ENCODE results near the gene ARHGAP6.

ARHGAP6 gene

DNA sequence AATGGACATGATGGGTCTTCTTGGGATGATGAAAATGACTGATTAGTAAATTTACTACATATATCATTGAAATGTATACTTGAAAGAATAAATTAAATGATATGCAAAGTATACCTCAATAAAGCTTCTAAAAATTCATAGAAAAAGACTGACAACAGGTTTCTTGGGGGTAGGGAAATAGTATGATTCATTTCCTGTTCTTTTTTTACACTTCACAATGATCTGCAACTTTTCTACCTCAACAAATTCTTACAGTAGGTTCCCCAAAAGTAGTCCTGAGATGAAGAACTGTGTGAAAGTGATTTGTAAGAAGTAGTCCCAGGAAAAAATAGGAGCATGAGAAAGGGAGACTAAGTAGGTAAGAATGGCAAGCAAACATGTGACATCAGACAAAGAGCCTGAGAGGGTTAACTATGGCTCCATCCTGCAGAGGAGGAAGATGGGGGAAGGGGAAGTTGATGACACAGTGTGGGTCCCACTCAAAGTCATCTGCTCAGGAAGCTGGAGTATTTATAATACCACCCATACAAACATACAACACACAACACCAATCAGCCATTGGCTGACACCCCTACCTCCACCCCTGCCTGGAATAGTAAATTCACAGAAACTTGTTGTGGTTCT is 73.9 kb downstream of the ARHGAP6 start:
- intact Hi-C loops (cut with DNase I; ENCODE audit: low total_unique reads), result no loop called here
- Histone ChIP-seq H3K27ac (no peak overlapping the region), H3K4me3 (no peak overlapping the region), H3K27me3 (no peaks in the 10 kb centered on the region), H3K36me3 (no peaks in the 10 kb centered on the region), H3K4me1 (peaks cover 0 to 3% (median 0%) of the 10 kb centered on the region in 4 donors), H3K9me3 (no peaks in the 10 kb centered on the region)
- DNase-seq, result no peak
- TF ChIP-seq, protein P1, sequence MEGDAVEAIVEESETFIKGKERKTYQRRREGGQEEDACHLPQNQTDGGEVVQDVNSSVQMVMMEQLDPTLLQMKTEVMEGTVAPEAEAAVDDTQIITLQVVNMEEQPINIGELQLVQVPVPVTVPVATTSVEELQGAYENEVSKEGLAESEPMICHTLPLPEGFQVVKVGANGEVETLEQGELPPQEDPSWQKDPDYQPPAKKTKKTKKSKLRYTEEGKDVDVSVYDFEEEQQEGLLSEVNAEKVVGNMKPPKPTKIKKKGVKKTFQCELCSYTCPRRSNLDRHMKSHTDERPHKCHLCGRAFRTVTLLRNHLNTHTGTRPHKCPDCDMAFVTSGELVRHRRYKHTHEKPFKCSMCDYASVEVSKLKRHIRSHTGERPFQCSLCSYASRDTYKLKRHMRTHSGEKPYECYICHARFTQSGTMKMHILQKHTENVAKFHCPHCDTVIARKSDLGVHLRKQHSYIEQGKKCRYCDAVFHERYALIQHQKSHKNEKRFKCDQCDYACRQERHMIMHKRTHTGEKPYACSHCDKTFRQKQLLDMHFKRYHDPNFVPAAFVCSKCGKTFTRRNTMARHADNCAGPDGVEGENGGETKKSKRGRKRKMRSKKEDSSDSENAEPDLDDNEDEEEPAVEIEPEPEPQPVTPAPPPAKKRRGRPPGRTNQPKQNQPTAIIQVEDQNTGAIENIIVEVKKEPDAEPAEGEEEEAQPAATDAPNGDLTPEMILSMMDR (IDR thresholded peaks at IDR 0.05), result no peak

DNA sequence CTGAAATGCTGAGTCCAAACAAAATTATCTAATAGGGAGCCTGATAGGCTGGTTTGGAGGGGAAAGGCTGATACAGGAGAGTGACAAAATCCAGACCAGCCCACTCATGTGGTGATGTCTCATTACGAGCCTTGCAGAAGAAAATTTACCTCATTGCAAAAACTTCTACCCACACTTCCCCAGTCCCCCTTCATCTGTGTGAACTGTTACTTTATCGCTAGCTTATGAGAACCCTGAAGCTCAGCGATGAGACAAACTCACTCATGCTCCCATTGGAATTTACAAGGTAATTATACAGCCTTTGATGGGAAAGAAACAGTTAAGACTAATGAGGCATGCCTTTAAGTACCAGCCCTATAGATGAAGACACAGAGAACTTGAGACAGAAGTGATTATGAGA is 76.1 kb downstream of the ARHGAP6 start:
- H3K36me3 ChIP-seq, result no peaks in the 10 kb centered on the region
- no peak for DNase-seq
- no peaks in the 10 kb centered on the region for H3K27me3 ChIP-seq
- H3K4me3 ChIP-seq, result no peak overlapping the region
- no peaks in the 10 kb centered on the region for H3K4me1 ChIP-seq
- H3K9me3 ChIP-seq, result no peaks in the 10 kb centered on the region
- intact Hi-C loops (cut with DNase I; ENCODE audit: low total_unique reads), result no loop called here
- no peak overlapping the region for H3K27ac ChIP-seq
- TF ChIP-seq, protein P1 (IDR thresholded peaks at IDR 0.05), result no peak

DNA sequence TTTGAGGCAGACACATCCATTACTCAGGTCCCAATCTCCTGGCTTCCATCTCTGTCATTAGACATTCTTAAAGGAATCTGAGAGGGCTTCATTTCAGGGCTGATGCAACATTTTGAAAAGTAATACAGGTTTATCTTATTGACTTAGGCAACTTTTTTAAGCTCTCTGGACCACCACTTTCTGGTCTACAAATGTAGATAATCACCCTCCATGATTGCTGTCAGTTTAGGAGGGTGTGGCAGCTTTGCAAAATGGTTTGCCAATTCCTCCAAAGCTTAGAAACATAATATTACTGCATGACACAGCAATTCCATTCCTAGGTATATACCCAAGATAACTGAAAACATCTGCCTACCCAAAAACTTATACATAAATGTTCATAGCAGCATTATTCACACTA is 77.6 kb downstream of the ARHGAP6 start:
- Histone ChIP-seq H3K27me3 (no peaks in the 10 kb centered on the region), H3K36me3 (no peaks in the 10 kb centered on the region), H3K27ac (no peak overlapping the region), H3K4me3 (no peak overlapping the region), H3K9me3 (no peaks in the 10 kb centered on the region), H3K4me1 (no peaks in the 10 kb centered on the region)
- intact Hi-C loops (cut with DNase I; ENCODE audit: low total_unique reads), result no loop called here
- TF ChIP-seq, protein P1 (IDR thresholded peaks at IDR 0.05), result no peak
- DNase-seq, result no peak

DNA sequence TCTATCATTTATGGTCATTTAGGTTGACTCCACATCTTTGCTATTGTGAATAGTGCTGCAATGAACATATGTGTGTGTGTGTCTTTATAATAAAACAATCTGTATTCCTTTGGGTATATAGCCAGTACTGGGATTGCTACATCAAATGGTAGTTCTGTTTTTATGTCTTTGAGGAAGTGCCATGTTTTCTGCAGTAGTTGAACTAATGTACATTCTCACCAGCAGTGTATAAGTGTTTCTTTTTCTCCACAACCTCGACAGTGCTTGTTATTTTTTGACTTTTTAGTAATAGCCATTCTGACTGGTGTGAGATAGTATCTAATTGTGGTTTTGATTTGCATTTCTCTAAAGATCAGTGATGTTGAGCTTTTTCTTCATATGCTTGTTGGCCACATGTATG is 80.5 kb downstream of the ARHGAP6 start:
- H3K4me1 ChIP-seq, result no peaks in the 10 kb centered on the region
- no peaks in the 10 kb centered on the region for H3K27me3 ChIP-seq
- no peak overlapping the region for H3K4me3 ChIP-seq
- TF ChIP-seq, protein P1 (IDR thresholded peaks at IDR 0.05), result no peak
- intact Hi-C loops (cut with DNase I; ENCODE audit: low total_unique reads), result no loop called here
- no peaks in the 10 kb centered on the region for H3K36me3 ChIP-seq
- no peak overlapping the region for H3K27ac ChIP-seq
- H3K9me3 ChIP-seq, result no peaks in the 10 kb centered on the region
- no peak for DNase-seq

DNA sequence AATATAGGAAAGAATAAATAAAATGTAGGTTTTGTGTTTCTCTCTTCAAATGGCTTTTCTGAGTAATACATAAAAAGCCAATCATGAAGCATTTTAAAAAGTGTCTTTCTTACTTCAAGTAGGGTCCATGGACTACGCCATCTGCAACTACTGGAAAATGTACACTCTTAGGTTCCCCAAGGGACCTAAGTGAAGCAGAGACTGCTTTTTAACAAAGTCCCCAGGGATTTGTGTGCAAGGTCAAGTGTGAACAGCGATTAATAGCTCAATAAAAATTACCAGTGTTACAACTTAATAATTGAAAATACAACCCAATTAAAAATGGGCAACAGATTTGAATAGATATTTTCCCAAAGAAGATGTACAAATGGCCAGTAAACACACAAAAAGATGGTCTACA is 84.9 kb downstream of the ARHGAP6 start:
- Histone ChIP-seq H3K4me1 (no peaks in the 10 kb centered on the region), H3K27ac (no peak overlapping the region), H3K4me3 (no peak overlapping the region), H3K27me3 (no peaks in the 10 kb centered on the region), H3K36me3 (no peaks in the 10 kb centered on the region), H3K9me3 (no peaks in the 10 kb centered on the region)
- TF ChIP-seq, protein P1 (IDR thresholded peaks at IDR 0.05), result no peak
- intact Hi-C loops (cut with DNase I; ENCODE audit: low total_unique reads), result no loop called here
- DNase-seq, result no peak
